ENCODE results near the gene ZKSCAN5. TPM values are rescaled to one million over a fixed set of nuclear protein-coding genes. Genes with fewer than 3 reads are reported as not detected.

ZKSCAN5 gene
- total RNA-seq, result 7.2 and 8.0 TPM in 2 replicates

DNA sequence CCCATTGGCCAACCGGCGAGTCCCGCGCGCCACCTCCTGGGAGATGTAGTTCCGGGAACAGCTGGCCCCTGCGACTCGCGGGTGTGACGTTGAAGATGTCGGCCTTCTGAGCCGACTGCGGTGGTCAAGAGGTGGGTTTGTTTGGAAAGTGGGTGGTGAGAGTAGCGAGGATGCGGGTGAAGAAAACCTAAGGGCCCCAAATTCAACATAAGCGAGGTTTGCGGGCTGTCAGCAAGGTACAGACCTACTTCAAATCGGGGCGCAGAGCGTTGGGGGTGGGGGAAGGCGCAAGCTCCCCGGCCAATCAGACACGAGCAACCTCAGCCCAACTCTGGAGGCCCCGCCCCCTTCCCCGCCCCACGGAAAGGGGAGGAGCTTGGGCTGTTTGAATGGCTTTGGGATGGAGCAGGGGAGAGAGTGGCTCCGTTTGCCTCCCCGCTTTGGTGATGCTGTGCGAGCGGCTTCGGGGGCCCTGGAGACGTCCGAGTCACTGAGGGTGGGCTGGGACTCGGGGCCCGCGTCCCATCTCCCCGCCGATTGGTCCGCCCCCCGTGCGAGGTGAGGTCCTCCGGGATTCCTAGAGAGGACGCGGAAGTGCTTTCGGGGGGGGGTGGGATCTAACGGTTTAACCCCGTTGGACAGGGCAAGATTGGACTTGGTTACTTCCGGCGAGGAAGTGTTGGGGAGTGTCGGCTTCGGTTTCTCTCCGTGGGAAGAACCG lies at the start of gene ZKSCAN5:
Gene ZKSCAN5, plus strand, starts transcription at position 60 of the 721 bp plus-strand sequence. CDS start 1,383 bp downstream, outside the sequence.
- peak; percentile 89 to 98 for DNase-seq (ENCODE audit: low read depth in 2 of 2)

DNA sequence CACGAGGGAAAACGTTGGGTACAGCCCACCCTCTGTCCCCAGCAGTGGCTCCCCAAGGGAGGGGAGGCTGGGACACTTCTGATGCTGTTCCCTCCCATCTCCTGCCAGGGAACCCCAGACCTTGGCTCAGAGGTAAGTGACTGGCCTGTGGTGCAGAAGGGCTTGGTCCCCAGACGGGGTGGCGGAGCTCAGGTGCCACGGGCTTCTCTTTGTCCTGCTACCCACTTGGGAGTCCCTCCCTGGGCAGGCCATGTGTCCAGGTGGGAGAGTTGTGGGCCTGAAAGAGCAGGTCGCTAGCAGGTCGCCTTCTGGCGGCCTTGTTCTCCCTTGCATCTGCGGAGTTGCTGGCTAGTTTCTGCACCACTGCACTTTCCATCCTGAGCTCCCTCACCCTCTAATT lies 48.6 kb upstream of the ZKSCAN5 start:
- DNase-seq (ENCODE audit: low read depth in 2 of 2), result no peak

DNA sequence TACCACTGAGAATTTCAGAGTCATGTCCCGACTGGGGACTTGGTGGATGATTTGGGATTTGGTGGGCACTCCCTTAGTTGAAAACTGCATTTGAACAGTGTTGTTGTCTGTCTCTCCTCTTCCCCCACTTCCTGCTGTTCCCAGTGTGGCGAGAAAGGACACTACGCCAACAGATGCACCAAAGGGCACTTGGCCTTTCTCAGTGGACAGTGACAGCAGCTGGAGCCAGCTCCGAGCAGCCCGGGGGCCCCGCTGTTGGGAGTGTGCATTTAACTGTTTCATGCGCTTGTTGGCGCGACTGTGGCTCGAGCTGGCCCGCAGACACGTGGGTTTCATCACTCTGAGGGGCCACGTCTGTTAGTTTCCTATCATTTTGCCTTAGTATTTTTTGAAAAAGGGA lies 48.2 kb upstream of the ZKSCAN5 start:
- DNase-seq (ENCODE audit: low read depth in 2 of 2), result no peak

DNA sequence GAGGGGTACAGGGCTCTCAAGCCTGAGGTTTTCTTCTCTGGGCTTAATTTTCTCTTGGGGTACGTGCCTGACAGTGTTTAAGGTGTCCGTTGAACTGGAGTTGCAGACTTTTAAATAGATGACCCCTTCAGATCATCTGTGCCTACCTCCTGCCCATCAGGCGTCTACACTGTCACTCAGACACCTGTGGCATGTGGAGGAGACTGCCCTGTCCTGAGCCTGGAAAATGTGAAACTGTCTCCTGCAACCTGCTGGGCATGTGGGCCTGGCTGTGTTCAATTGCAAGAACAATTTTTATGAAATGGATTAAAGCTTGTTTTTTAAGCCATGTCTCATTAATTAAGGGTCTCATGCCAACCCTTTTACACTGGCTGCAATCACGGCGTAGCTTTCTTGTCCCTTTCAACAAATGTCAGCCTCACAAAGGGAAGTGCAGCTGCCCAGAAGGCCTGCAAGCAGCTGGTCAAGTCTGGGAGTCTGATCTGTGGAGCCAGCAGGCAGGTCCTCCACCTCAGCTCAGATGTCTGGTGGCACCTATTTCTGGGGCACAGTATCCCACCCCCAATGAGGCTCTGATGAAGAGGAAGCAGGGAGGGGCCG lies 47.3 kb upstream of the ZKSCAN5 start:
- DNase-seq (ENCODE audit: low read depth in 2 of 2), result no peak

DNA sequence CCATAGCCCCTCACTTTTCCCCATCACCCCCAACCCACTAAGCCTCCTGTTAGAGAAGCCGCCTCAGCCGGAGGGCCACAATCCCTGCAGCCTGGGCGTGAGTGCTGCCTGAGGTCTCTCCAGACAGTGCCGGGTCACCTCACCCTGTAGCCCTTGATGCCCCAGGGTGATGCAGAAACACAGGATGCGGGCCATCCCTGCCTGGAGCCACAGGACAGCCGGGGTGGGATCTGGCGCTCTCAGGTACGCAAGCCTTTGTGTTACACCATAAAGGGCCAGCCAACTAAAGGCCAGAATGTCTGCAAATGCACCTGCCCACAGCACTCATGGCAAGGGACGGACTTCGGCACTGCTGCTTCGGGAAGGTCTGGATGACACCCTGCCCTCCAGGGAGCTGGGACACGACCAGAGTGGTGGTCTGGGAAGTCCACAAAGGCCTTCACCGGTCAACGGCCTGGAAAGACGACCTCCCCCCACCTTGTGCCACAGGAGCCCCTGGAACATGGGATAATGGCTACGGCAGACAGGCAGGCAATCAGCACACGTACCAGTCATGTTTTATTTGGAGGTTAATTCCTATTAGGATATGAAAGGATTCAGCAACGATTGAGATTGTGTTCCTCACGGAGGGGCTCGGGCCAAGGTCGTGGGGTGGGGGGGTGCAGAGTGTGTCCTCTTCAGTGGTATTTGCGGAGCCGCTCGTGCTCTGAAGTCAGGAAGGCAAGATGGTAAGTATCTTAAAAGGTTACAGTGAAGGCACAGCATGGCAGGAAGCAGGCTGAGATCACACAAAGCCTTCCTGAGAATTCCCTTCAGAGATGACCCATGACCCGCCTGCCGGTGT lies 46.6 kb upstream of the ZKSCAN5 start:
- peak in 1 of 2 donors; percentile 29 for DNase-seq (ENCODE audit: low read depth in 2 of 2)

DNA sequence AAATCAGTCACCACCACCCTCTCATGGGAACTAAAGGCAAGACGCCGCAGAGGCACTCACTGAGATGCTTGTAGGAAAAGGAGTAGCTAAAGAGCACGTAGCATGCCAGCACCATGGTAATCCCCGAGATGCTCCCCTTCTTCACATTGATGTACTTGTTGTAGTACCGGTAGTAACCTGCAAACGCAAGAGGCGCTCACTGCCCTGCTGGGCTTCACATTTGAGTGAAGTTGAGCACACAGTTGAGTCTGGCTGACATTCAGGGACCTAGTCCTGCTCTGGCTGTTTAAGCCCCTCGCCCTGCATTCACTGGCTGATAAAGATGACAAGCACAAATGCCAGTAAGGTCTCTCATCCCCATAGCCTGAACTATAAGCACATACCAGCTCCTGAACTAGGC lies 45.4 kb upstream of the ZKSCAN5 start:
- DNase-seq (ENCODE audit: low read depth in 2 of 2), result peak in 1 of 2 donors; percentile 25

DNA sequence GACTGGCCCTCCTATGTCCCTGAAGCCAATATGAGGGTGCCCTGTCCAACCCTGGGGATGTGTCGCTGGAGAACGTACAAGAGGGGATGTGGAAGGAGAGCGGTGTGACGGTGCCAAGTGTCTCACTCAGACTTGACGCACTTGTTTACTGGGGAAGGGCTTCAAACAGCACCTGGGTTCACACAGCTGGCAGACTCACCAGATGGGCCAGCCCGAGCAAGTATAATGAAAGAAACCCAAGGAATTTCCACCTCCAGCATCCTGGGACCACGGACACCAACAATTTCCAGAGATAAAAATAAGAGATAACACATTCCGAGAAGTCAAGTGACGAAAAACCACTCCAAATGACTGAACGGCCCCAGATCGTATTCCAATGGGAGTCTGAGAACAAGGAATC lies 43.8 kb upstream of the ZKSCAN5 start:
- no peak for DNase-seq (ENCODE audit: low read depth in 2 of 2)

DNA sequence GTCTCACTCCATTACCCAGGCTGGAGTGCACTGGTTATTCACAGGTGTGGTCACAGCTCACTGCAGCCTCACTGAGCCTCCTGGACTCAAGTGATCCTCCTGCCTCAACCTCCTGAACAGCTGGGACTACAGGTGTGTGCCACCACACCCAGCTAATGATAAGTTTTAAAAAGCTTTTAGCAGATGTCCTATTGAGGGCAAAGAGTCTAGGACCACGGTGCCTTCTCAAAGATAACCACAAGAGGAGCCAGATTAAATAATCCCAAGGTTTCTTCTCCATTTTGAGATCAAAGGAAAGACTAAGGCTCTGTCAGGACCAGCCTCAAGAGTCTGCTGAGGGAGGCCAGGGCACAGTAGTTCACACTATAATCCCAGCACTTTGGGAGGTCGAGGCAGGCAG lies 43.2 kb upstream of the ZKSCAN5 start:
- no peak for DNase-seq (ENCODE audit: low read depth in 2 of 2)

DNA sequence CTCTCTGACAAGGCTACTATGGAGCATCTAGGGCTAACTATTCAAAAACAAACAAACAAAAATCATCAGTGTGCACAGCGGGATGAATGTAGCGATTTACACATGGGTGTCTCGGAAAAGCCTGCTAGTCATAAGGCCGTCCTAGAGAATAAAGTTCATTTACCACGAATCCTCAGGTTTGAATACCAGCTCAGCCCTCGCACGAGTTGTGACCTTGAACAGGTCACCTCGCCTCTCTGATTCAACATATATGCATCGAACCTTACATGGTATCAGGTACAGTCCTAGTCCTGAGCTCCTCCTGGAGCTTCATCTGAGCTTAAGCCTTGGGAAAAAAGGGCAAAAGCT lies 39.1 kb upstream of the ZKSCAN5 start:
- DNase-seq (ENCODE audit: low read depth in 2 of 2), result no peak

DNA sequence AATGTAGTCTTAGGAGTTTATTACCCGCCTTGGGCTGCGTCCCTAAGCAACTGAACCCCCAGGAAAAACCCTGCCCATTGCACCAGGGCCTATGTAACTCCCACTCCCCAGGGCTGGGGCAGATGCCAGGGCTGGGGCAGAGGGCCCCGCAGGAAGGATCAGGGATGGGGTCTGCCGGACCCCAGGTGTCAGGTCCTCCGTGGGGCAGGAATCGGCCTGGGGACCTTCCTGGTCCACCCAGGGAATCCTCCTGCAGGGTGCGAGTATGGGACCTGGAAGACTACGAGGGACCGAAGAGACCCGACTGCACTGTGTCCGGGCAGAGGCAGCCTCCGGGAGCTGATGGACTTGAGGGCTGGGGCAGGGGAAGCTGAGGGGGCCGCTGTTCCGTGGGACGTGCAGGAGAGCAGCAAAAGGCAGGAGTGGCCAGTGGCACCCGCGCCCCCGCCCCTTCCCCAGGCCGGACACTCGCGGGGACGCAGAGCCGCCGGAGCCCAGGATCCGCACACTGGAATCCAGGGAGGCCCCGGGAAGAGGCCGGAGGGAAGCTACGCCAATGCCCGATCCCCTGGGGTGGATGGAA lies 36.0 kb upstream of the ZKSCAN5 start:
- no peak for DNase-seq (ENCODE audit: low read depth in 2 of 2)

DNA sequence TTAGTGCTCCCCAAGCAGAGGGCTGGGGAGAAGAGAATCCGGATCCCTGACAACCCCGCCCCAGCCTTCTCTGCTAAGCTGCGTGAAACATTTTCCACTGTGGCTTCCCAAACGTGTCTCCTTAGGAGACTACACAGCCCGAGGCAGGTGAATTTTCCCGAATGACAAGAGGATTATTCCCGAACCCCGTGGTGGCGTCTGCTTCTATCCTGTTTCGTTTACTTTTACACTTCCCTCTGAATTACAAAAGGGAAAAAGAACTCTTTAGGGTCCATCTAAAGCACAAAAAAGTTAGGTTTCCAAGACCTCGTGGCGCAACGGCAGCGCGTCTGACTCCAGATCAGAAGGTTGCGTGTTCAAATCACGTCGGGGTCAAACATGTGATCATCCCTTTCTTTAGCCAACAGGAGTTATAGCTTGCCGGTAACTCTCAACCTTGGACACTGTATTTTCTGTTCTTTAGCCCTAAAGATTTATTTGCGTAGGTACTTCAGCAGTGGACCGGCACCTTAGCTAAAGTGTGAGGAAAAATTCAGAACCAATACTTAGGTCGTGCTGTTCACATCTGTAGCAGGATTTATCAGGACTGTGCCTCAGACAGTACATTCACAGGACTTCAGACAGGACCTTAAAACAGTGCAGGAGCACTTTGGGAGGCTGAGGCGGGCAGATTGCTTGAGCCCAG lies 34.9 kb upstream of the ZKSCAN5 start:
- DNase-seq (ENCODE audit: low read depth in 2 of 2), result no peak

DNA sequence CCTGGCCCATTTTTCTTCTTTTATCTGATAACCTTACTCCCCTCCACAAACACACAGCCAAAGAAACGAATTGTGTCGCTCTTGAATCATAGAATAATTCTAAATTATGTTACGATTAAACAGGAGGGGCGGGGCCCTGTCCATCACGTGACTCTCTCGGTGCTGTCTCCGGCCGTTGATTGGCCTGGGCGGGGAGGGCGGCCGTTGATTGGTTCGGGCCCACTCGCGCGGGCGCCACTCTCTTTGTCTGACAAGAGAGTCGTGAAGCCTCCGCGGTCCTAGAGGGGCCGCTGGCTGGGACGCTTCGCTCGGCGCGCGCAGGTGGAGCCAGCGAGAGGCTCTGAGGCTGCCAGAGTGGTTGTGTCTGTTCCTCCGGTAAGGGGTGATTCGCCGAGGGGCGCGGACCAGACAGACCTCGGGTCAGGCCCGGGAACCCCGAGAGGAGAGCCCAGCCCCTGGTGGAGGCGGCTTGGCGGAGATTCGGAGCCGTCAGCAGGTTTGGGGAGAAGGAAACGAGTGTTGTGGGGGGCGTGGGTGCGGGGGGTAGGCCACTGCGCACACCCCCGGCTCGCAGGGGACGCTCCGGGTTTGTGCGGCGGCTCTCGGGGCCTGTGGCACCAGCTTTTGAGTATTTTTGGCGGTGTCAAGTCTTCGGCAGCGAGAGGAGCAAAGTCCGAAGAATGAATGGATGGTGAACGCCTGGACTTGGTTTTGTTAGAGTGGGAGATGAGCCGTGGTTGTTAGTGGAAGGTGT lies 31.7 kb upstream of the ZKSCAN5 start, which contains the start of gene ZNF789:
Gene ZNF789, plus strand, starts transcription at position 330 of the 754 bp plus-strand sequence. CDS start 3,567 bp downstream, outside the sequence.
- peak; percentile 91 to 98 for DNase-seq (ENCODE audit: low read depth in 2 of 2)

DNA sequence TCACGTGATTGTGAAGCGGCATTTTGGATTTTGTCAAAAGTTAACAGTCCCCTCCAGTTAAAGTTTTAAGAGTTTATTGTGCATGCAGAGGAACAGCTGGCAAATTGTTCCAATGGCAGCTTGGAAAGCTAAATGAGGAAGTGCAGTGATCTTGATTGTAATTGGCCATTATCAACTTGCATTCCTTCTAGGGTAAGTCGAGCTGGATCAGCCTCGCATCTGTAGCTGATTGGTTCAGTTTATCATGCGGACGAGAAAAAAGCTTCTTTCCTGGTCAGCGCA lies 31.2 kb upstream of the ZKSCAN5 start:
- DNase-seq (ENCODE audit: low read depth in 2 of 2), result peak; percentile 70 to 83

DNA sequence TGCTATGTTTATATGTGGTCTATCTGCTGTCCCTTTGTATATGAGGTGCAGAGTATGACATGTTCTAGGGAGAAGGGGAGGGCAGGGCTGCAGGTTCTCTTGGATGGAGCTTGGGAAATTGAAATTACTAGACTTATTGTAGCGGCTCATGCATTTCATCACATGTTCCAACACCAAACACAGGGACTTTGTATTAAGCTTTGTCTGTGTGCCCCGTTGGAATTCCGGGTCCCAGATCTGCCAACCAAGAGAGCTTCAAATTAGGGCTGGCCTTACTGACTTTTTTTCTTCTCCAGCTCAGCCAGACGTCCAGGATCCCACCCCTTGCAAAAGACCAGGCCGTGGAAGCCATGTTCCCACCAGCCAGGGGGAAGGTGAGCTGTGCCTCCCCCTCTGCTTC lies 28.4 kb upstream of the ZKSCAN5 start:
- no peak for DNase-seq (ENCODE audit: low read depth in 2 of 2)

DNA sequence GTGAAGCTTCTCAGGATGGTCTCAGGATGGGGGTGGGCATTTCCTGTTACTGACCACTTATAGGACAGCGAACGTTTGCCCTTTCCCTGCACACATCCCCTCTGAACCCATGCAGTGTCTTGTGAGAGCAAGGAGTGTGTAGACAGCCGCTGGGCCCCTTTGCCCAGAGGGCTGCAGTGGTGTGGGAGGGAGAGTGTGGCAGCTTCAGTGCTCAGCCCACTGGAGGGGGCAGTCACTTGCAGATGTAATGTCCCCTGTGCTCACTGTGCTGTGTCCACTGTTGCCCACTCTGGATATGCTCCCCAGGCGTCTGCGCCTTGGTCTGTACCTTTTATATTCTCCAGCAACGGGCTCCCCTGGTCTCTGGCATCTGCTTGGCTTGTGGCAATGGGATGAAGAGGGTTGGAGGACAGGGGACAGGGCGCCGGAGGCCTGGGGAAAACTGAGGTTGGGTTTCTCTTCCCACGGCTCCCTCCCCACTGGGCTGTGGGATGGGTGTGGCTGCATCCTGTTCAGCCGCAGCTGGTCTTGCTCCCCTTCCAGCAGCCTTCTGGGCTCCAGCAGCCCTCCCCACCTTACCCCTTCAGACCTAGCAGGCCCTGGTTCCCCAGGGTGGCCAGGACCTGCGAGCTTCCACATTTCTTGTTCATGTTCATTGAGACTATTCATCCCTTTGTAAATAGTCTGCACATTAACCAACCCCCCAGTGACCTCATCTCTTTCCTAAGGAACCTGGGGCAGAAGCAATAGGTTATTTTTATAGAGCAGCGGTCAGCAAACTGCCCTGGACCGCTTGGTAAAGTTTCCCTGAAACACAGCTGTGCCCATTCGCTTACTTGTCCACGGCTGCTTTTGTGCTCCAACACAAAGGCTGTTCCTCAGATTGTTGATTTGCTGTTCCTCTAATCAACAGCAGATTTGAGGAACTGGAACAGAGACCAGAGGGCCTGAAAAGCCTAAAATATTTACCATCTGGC lies 25.7 kb upstream of the ZKSCAN5 start:
- no peak for DNase-seq (ENCODE audit: low read depth in 2 of 2)

DNA sequence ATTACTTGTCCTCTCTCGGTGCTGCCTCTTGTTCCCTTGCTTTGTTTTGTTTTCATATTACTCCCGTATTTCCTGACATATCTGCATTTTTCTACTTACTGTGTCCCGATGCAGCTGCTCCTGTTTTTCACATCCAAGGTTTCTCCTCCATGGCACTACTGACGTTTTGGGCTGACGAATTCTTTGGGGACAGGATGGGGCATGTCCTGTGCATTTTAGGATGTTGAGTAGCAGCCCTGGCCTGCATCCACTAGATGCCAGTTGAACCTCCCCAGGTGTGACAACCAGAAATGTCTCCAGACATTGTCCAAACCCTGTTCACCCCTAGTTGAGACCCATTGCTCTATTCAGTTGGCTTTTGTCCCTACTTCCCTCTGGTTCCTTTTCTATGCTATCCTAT lies 19.4 kb upstream of the ZKSCAN5 start:
- no peak for DNase-seq (ENCODE audit: low read depth in 2 of 2)

DNA sequence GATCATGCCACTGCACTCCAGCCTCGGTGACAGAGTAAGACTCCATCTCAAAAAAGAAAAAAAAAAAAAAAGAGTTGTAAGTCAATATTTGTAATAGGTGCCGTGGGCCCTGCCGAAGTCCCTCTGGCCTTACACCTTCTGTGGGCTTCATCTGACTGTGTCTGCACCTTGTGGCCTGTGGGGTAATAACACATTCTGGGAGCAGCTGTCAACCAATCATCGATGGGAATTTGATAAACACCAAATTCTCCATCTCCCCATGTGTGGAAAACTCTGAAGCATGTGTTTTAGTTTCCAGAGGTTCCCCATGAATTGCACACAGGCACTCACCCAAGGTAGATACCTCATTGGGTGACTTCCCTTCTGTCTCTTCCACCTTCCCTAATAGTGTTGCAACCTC lies 15.2 kb upstream of the ZKSCAN5 start:
- no peak for DNase-seq (ENCODE audit: low read depth in 2 of 2)

DNA sequence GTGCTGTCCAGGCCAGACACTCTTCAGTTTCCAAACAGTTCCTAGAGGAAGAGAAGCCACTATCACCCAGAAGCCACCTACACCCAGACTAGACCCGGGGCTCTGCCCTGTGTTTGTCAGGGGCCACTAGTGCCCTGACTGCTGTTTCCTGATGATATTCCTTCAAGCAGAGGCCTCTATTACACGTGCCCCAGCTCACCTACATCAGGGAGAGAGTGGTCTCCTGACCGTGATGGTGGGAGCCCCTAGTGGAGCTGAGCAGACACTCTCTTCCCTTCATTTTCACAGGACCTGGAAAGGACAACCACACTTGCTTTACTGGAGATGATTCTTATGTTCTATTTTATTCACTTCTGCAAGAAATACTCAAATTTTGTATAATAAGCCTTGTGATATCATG lies 13.6 kb upstream of the ZKSCAN5 start:
- DNase-seq (ENCODE audit: low read depth in 2 of 2), result no peak

DNA sequence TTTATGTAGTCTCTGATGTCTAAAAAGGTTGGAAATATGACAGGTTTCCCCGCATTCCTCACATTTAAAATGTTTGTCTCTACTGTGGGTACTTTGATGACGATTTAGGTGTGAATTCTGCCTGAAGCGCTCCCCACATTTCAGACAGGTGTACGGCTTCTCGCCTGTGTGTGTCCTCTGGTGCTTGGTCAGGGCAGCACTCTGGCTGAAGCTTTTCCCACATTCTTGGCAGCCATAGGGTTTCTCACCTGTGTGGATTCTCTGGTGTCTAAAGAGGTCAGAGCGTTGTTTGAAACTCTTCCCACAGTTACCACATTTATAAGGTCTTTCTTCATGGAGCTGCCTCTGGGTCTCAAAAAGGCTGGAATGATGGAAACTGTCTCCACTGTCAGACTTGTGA lies 10.6 kb upstream of the ZKSCAN5 start:
- DNase-seq (ENCODE audit: low read depth in 2 of 2), result no peak

Measured in dermis microvascular lymphatic vessel endothelial cell (primary cell).